Inflammatory macrophage (primary cell): ENCODE measurements around the gene TTYH1.
A peak's percentile ranks its signal among the peaks of the same experiment; 100 is the strongest.
"Not testable (repeated sequence)": the region's sequence is repeated elsewhere in the genome, so short reads cannot be mapped to it uniquely, and the experiment has no call there.

Experiments used
- DNase-seq, 2 donors: peaks; one replicate each; pipeline ENCODE4 v3.0.0-alpha.2; 2020 to 2022

The TTYH1 gene

DNA sequence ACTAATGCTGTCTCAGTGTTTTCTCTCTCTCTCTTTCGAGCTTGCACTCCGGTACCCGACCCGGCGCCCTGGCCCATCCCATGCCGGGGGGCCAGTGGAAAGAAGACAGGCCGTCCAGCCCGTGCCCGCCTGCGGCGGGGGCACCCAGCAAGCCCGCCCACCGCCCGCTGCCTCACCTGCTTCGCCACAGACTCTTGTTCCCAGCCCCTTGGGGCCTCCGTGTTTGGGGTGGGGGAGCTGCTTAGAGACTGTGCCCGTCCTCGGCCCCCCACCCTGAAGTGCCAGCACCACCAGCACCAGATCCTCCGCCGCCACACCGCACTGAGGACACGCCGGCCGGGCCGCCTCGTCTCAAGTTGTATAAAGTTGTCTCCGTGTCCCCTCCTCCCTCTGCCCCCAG, 45.9 kb downstream of the TTYH1 start:
- DNase-seq: no peak

DNA sequence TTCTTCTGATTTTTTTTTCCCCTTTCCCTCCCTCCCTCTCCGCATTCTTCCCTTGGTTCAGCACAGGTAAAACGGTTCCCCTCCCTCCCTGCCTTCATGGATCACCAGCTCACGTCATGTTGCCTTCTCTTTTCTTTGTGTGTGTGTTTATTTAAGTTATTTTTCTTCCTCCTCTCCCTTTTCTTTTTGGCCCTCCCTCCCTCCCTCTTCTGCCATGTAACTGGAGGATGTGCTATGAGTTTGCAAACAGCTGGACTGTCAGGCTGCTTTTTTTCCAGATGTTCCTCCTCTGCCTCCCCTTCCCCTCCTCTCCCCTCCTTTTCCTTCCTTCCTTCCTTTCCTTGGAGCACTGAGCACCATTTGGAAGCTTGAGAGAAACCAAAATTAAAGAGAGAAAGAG, 46.3 kb downstream of the TTYH1 start:
- no peak for DNase-seq

DNA sequence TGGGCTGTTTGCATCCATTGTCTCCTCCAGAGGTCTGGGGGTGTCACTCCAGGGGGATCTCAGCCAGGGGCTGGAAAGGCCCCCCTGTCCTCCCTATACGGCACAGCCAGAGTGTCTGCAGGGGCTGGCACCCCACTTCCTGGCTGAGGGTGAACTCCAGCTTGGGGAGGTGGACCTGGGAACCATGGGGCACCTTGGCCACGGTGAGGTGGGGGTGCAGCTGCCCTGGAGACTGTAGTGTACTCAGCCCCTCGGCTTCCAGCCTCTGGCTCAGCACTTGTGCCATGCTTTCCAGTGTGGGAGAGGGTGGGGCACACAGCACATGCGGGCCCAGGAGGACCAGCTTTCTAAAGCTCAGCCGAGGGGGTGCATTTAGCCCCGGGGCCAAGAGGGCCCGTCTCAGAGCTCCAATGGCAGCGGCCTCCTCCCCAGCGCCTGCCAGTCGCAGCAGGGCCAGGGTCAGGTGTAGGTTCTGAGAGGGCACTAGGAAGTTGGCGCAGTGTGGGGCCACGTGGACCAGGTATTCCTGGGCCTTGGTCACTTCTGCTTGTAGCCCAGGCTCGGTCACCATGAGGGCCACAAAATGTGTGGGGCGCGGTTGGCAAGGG, 46.9 kb downstream of the TTYH1 start:
- no peak for DNase-seq

DNA sequence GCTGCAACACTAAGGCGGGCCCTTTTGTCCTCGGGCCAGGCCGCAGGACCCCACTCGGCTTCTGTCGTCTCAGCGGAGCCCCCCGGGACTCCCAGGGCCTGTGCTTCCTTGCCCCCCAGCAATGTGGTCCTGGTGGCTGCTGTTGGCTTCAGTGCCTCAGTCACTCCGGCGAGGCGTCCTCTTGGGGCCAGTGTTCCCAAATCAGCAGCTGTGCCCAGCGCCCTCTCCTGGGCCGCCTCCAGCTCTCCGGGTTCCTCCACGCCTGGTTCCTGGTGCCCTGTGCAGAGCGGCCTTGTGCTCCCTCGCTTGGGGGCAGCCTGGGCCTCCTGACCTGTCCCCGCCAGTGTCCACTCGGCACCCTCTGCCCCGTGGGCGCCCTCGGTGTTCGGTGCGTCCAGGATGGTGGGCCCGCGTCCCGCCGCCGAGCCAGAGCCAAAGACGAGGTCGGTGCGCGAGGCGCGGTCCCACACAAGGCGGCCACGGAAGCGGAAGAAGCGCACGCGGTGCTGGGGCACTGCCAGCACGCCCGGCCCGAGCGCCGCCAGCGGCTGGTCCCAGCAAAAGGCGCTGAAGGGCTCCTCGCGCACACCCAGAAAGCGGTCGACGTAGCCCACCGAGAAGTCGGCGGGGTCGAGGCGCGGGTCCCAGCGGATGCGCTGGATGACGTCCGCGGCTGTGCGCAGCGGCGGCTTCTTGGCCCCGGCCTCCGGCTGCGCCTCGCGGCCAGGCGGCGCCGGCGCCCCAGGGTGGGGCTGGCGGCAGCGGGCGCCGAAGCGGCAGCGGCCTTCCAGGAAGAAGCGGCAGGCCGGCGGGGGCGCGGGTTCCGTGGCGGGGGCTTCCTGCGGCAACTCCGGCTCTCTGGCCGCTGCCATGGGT, 47.6 kb downstream of the TTYH1 start:
- DNase-seq: peak; percentile 71 to 82

DNA sequence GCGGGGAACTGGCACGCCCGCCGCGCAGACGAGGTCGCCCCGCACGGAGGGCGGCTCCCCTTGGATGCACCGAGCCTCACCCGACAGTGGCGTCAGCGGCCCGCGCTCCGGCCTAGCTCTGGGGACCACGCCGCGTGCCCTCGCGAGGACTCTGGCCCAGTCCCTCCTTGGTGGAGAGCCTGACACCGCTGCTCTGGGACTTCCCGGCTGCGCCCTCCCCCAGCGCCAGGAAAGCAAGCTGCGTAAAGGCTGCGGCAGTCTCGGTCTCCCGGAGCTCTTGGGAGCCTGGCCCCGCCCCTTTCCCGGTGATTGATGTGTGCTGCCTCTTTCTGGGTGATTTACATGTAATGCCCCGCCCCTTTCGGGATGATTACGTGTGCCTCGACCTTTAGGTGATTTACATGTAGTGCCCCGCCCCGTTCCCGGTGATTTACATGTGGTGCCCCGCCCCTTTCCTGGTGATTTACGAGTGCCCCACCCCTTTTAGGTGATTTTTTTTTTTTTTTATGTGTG, 48.3 kb downstream of the TTYH1 start, which contains the start of gene LENG9:
Gene LENG9 (minus strand): TSS at position 248 of the 513 bp plus-strand sequence. CDS start 252 bp downstream, outside the sequence.
- DNase-seq: peak; percentile 98 to 99

DNA sequence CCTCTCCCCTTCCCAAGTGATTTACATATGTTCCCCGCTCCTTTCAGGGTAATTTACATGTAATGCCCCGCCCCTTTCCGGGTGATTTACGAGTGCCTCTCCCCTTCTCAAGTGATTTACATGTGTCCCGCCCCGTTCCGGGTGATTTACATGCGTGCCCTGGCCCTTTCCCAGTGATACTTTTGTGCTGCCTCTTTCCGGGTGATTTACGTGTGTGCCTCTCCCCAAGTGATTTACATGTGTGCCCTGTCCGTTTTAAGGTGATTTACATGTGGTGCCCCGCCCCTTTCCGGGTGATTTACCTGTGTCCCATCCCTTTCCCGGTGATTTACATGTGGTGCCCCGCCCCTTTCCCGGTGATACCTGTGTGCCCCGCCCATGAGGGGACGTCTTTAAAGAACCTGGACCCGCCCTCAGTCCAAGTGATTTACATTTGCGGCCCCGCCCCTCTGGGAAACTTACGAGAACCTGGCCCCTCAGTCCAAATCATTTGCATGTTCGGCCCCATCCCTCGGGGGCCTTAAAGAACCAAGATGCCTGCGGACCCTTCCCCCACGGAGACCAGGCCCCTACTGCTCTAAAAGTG, 48.9 kb downstream of the TTYH1 start:
- peak in 1 of 2 donors; percentile 94 for DNase-seq

DNA sequence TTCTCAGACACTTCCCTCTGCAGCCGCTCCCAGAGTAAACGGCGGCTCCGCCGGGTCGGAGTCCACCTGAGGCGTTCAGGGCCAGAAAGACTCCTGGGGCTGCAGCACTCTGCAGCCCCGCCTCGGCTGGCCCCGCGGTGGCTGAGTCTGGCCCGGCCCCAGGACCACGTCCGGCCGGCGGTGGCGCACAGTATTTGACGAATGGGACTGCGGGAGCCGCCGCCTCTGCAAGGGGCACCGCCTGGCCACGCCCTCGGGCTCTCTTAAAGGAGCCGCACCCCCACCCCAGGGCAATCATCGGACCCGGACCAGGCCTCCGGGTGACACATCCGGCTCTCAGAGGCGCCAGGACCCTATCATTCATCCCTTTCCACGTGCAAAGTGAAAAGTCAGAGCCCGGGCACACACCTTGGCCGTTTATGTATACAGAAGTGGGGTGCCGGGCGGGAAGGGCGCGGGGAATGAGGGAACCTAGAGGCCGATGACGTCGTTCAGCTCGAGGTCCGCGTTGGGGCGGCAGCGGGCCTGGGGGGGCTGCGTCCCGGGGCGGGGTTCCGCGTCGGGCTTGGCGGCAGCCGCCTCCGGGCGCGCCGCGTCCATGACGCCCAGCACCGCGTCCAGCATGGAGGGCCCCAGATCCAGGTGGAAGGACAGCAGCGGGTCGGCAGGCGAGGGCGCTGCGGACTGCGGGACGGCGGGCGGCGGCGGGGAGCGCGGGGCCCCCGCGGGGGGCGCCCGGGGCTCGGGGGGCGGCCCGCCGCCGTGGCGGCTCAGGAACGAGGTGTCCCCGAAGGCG, 49.6 kb downstream of the TTYH1 start:
- peak; percentile 89 to 93 for DNase-seq

DNA sequence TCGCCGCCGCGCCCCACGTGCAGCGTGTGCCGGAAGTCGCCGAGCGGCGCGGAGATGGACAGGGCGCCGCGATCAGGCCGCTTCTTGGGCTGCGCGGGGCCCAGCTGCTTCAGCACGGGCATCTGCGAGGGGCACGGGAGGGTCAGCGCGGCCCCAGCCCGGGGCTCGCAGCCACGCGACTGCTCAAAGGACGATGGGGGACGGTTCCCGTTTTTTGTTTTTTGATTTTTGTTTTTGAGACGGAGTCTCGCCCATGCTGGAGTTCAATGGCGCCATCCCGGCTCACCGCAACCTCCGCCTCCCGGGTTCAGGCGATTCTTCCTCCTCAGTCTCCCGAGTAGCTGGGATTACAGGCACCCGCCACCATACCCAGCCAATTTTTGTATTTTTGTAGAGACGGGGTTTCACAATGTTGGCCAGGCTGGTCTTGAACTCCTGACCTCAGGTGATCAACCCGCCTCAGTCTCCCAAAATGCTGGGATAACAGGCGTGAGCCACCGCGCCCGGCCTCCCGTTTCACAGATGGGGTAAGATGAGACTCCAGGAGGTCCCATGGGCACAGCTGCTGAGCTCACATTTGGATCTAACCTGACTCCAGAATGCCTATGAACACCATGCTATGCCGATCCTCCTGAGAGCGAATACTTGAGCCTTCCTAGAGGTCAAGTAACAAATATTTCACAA, 50.3 kb downstream of the TTYH1 start:
- no peak for DNase-seq

DNA sequence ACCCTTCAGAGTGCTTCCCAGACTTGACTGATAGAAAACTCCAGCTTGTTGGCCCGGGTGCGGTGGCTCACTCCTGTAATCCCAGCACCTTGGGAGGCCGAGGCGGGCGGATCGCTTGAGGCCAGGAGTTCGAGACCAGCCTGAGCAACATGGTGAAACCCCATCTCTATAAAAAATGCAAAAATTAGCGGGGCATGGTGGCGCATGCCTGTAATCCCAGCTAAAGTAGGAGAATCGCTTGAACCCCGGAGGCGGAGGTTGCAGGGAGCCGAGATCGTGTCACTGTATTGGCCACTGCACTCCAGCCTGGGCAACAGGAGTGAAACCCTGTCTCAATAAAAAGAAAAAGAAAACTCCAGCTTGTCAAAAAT, 50.8 kb downstream of the TTYH1 start:
- DNase-seq: not testable (repeated sequence)

DNA sequence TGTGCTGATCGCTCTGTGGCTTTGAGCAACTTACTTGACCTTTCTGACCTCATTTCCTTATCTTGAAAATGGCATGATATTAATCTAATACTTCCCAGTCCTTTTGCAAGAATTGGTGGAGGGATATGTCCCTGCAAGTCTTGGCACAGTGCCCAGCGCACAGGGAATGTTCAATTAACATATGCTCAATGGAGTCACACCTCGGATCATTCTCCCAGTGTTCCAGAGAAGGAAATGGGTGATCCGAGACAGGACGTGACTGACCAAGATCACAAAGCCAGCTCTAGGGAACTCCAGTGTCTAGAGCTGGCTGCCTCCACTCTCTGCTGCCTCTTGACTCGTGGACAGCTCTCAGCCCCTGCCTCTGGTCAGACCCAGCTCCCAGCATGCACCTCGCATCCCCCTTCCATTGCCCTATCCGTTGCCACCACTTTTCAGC, 54.3 kb downstream of the TTYH1 start:
- DNase-seq: no peak

DNA sequence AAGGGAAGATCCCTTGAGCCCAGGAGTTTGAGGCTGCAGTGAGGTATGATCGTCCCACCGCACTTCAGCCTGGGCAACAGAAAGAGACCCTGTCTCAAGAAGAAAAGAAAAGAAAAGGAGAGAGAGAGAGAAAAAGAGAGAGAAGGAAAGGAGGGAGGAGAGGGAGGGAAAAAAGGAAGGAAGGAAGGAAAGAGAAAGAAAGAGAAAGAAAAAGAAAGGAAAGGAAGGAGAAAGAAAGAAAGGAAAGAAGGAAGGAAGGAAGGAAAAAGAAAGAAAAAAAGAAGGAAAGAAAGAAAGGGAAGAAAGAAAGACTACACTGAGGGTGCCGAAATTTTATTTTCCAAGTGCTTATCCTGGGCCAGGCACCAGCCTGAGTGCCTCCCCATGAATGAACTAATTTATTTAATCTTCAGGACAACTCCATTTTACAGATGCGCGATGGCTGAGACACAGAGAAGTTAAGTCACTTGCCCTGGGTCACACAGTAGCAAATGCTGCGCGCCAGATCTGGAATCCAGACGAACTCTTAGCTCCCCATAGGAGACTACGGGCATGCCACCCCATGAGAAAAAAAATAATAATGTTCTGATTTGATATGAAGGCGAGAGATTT, 55.1 kb downstream of the TTYH1 start:
- no peak for DNase-seq

DNA sequence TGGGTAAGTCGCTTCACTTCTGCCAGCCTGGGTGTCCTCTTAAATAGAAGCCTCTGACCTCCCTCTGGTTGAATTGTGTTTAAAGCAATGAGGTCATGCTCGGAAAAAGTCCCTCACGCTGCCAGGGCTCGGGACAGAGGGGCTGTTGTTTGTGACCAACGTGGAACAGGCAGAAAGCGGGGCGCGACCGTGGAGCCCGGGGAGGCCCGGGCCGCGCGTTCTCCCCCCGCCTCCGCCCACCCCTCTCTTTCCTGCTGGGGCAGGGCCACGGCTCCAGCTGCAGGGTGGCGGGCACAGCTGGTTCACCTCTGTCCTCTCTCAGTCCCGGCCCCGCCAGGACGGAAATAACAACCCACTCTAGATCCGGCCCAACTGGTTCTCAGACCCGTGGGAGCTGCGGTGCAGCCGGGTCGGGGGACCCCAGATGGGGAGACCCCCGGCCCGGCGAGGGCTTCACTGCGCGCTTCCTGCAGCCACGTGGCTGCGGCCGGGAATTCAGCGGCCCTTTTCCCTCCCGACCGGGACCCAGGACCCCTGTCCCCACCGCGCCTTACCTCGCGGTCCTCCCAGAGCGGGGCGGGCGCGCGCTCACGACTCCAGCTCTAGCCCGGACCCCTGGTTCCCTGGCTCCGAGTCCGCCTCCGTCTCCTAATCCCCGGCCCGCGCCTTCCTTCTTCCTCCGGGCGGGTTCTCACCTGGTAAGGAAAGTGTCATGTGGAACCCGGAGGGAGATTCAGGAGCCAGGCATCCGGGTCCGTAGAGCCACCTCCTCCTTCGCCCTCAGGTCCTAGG, 55.9 kb downstream of the TTYH1 start:
- peak in 1 of 2 donors; percentile 23 for DNase-seq

DNA sequence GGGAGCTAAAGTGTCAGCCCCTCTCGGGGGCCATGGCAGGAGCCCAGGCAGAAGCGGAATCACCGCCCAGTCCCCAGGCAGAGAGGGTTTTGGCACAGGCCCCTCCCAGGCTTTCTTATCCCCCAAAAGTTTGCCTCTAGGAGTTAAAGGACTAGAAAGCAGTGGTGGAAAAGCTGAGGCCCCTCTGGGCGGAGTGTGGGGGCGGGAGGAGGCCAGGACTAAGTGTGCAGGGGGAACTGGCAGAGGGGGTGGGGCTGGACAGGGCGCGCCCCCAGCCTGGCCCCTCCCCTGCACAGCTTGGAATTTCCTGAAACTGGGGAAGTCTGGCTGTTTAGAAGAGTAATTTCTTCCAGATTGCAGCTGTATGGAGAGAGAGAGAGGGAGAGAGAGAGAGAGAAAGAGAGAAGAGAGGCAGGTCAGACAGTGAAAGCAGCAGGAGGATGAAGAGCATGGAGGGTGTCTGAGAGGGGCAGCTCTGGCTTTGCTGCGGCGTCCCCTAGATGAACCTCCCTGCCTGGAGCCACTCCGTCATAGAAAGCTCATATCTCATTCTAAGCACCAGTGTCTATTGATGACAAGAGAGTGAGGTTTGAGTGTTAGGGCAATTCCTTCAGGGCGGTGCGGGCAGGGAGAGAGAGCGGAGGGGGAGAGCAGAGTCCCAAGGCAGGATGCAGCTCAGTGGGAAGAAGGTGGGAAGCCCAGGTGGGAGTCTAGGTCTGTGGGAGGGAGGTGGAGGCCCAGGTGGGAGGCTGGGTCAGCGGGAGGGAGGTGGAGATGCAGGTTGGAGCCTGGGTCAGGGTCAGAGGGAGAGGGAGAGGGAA, 58.0 kb downstream of the TTYH1 start, which contains the start of gene CDC42EP5:
Gene CDC42EP5 (minus strand): TSS at position 226 of the 821 bp plus-strand sequence. CDS start 7,749 bp downstream, outside the sequence.
- DNase-seq: peak; percentile 23 to 53

DNA sequence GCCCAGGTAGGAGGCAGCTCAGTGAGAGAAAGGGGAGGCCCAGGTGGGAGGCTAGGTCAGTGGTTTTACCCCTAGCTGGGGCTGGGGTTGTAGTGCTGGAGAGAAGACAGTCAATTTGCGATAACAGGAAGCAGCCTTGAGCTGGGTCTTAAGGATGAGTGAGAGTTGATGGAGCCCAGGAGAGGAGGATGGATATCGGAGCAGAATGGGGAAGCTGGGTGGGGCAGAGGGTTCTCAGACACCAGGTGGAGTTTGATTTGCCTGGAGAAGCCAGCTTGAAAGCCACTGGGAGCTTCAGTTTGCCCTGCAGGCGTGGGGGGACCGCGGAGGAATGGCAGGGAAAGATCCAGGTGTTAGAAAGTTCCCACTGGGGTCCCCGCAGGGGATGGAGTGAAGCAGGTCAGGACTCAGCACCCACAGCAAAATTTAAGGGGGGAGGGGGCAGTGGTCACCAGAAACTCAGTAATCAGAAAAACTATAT, 58.7 kb downstream of the TTYH1 start:
- no peak for DNase-seq

DNA sequence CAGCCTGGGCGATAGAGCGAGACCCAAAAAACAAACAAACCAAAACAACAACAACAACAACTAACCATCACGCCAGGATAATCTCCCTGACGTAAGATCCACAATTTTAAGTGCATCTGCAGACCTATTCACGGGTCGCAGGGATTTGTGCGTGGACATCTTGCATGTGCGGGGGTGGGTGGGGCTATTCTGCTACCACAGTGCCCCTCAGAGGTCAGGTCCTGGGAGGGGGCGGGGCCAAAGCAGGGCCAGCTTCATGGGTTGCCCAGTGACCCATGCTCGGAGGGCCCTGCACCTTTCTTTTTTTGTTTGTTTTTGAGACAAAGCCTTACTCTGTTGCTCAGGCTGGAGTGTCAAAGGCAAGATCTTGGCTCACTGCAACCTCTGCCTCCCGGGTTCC, 60.4 kb downstream of the TTYH1 start:
- DNase-seq: no peak

DNA sequence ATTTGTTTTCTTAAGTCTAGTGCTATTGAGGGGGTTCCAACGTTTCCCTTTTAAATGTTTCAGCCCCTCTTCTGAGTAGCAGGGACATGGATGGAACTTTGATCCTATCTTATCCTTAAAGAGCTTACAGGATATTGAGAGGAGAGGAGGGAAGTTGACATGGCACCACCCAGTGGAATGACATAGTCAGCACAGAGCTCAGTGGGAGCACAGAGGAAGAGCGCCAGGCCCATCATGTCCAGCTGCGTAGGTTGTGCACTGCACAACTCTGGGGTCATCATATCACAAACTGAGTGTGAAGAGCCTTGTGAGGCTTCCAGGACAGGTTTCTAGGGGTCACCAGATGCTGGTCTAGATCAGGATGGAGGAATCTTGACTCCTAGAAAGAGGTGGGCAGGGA, 62.4 kb downstream of the TTYH1 start:
- DNase-seq: peak; percentile 20 to 47

DNA sequence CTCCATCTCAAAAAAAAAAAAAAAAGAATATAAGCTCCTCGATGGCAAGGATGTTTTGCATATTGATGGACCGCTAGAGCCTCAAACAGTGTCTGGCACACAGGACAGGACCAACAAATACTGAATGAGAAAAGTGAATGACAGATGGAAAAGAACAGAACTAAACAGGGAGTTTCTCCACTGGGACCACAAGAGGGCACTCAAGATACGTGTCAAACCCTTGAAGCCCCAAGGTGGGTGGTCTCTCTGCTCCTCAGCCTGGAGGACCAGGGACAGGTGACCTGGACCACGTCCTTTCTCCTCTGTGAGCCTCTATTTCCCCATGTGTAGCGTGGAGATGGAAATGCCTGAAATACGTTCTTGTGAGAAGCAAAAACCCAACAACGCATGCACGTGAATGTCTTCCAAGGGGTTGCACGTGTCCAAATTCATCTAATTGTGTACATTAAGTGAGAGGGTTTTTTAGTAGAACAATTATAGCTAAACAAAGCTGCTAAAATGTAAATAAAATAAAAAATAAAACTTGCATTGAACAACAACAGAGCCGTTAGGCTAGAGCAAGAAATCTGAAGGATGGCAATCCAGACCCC, 63.5 kb downstream of the TTYH1 start:
- peak; percentile 30 to 33 for DNase-seq

DNA sequence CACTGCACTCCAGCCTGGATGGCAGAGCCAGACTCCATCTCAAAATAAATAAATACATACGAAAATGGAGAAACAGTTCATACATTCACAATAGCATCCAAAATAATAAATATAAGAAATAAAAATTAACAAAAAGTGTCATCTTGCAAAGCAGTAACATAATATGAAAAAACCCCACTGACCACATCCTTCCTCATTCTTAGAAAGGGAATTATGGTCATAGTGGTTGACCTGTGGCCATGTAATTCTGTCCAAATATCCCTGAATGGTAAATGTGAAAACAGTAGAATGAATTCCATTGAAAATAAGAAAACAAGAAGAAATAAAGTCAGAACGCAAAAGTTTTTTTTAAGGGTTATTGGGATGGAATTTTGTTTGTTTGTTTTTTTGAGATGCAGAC, 64.8 kb downstream of the TTYH1 start:
- DNase-seq: peak; percentile 55 to 82
